Heart right ventricle (tissue), 16 donors: ENCODE results near the gene LINC00237. TPM values are rescaled to one million over a fixed set of nuclear protein-coding genes. Genes with fewer than 3 reads are reported as not detected.

Experiments
- ATAC-seq, 8 donors: fragments of 200-7000 bp; cut with Tn5 transposase; one replicate each; pipeline ENCODE4 v1.9.1; 2020; ENCODE audit warnings: mild to moderate bottlenecking in 8 of 8, moderate library complexity in 8 of 8, moderate number of reproducible peaks in 1 of 8
- DNase-seq, 2 donors: peaks; one replicate each; pipeline ENCODE4 v3.0.0-alpha.2; 2020
- H3K27ac ChIP-seq, 10 donors: fragments of 200-600 bp; sonication (generic) in 2 of 10; one replicate each; pipeline versions ENCODE4 v1.5.0 to v1.8.0; 2020 to 2022; ENCODE audit warnings: mild to moderate bottlenecking in 3 of 10
- H3K27me3 ChIP-seq, 7 donors: fragments of 200-600 bp; one replicate each; pipeline ENCODE4 v1.8.0; 2021 to 2022; ENCODE audit warnings: mild to moderate bottlenecking in 2 of 7
- H3K36me3 ChIP-seq, 9 donors: fragments of 200-600 bp; sonication (generic) in 1 of 9; one replicate each; pipeline versions ENCODE4 v1.5.0 to v1.8.0; 2020 to 2022; ENCODE audit warnings: mild to moderate bottlenecking in 2 of 9
- H3K4me1 ChIP-seq, 9 donors: fragments of 200-600 bp; sonication (generic) in 1 of 9; one replicate each; pipeline versions ENCODE4 v1.5.0 to v1.8.0; 2020 to 2022; ENCODE audit warnings: mild to moderate bottlenecking in 4 of 9
- H3K4me3 ChIP-seq, 10 donors: fragments of 200-600 bp; sonication (generic) in 2 of 10; one replicate each; pipeline versions ENCODE4 v1.5.0 to v1.8.0; 2020 to 2022; ENCODE audit warnings: mild to moderate bottlenecking in 7 of 10, moderate library complexity in 2 of 10
- H3K9me3 ChIP-seq, 11 donors: fragments of 200-600 bp in 10 of 11; sonication (generic) in 2 of 11; one replicate each; pipeline versions ENCODE4 v1.5.0 to v1.8.0; 2013 to 2022; ENCODE audit warnings: mild to moderate bottlenecking in 2 of 11, control low read depth in 1 of 11, moderate library complexity in 1 of 11
- WGBS, 2 donors: extraction: QIAGEN DNeasy Blood & Tissue Kit; methylation state at CpG; one replicate each; pipeline ENCODE4 v1.1.7; 2013; ENCODE audit warnings: inconsistent platforms in 1 of 2; 5-methylcytosine and 5-hydroxymethylcytosine counted together
- intact Hi-C, 10 donors: fragments of 100-400 bp; cut with DNase I; formaldehyde crosslinking; loops; one replicate each; pipeline versions ENCODE4 v1.11.1 to v1.14.2; 2022
- polyA plus RNA-seq, 2 donors: library from polyadenylated mRNA; stranded (reverse); fragments of 200-250 nt; gene quantifications; one replicate each; pipeline ENCODE4 v1.2.3, GENCODE V29; 2013
- total RNA-seq, 10 donors: library from RNA; stranded (reverse); fragmentation: NEBNext Ultra II Directional in 3 of 10; extraction: Animal tissue kit (Norgen Biotek cat#: 25700) in 3 of 10; gene quantifications; one replicate each; pipeline versions ENCODE4 v1.2.1 to v1.2.4, GENCODE V29; 2021 to 2023
- TF ChIP-seq, protein P1 (sequence below), 9 donors: fragments of 200-600 bp; sonication (generic) in 2 of 9; IDR thresholded peaks; one replicate each; pipeline versions ENCODE4 v1.5.0 to v1.8.0; 2021 to 2022; ENCODE audit warnings: antibody characterized with exemption in 9 of 9, mild to moderate bottlenecking in 5 of 9, moderate library complexity in 1 of 9
- donor health status: Arrhythmogenic right ventricular cardiomyopathy.
- donor health status: ischemic (EF 13 %, LVEDD 7.1; RV severe dilation, severe dysfunction).
- donor health status: healthy with polysubstance abuse.
- donor health status: DM: no; HTN: yes; CAD: no.
- donor health status: DM: no; HTN: no; CAD: no.
- donor health status: ischemic (EF 25% LVEDD 6.9; RV normal size, moderate dysfunction).
- donor health status: ischemic (EF 25% LVEDD 5.7; RV mildly dilated, moderate dysfunction).
- donor health status: healthy.
- donor health status: DM: yes; HTN: yes; CAD: no.
- donor health status: Ischemic cardiomyopathy.
- donor health status: ischemic (EF 35%, LVEDD 5.7; RV mildly dilated, moderate dysfunction).
- donor health status: nonischemic (EF 11% LVEDD 7.7; RV severe dilation, severe dysfunction).
- donor health status: DM: yes; HTN: yes; CAD: no.
- donor health status: PGD.
- donor health status: ischemic (EF 29% LVEDD 5.4; RV normal size, mild dysfunction).
- donor health status: nonischemic (EF 23%, LVEDD 6.1; RV moderate dilation, normal function).

The LINC00237 gene
- total and polyA plus RNA-seq, 12 donors, result not detected

DNA sequence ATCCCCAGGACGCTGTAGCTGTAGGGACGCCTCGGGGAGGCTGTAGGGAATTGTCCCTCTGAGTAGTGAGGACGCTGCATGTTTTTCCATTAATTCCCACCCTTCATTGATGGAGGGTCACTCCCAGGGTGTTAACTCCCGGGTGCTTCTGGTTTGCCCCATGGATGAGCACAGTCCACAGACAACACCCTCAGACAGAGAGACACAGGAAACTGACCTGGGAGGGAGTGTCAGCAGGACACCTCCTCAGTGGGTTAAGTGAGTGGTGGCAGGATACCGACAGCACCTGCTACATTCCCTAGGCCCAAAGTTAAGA lies 53.5 kb downstream of the LINC00237 start:
- H3K27me3 ChIP-seq, result peaks cover 0 to 51% (median 44%) of the 10 kb centered on the region in 7 donors

GRCh38 chr20:21052241-21052640 lies 53.9 kb downstream of the LINC00237 start:
- intact Hi-C loops, result no loop called here
- no peaks in the 10 kb centered on the region for H3K36me3 ChIP-seq
- H3K4me1 ChIP-seq, result no peaks in the 10 kb centered on the region
- 84 to 94% methylated on average over 5 of the region's 5 CpGs for WGBS, 2 donors
- DNase-seq (no peak), ATAC-seq (no peak)
- TF ChIP-seq, protein P1, sequence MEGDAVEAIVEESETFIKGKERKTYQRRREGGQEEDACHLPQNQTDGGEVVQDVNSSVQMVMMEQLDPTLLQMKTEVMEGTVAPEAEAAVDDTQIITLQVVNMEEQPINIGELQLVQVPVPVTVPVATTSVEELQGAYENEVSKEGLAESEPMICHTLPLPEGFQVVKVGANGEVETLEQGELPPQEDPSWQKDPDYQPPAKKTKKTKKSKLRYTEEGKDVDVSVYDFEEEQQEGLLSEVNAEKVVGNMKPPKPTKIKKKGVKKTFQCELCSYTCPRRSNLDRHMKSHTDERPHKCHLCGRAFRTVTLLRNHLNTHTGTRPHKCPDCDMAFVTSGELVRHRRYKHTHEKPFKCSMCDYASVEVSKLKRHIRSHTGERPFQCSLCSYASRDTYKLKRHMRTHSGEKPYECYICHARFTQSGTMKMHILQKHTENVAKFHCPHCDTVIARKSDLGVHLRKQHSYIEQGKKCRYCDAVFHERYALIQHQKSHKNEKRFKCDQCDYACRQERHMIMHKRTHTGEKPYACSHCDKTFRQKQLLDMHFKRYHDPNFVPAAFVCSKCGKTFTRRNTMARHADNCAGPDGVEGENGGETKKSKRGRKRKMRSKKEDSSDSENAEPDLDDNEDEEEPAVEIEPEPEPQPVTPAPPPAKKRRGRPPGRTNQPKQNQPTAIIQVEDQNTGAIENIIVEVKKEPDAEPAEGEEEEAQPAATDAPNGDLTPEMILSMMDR (IDR thresholded peaks at IDR 0.05), result no peak
- H3K27ac ChIP-seq, result no peak overlapping the region
- peaks cover 0 to 53% (median 48%) of the 10 kb centered on the region in 7 donors for H3K27me3 ChIP-seq
- H3K9me3 ChIP-seq, result no peaks in the 10 kb centered on the region
- no peak overlapping the region for H3K4me3 ChIP-seq

More for the DNA sequence above, 53.5 kb downstream of the LINC00237 start:
- Histone ChIP-seq H3K4me1 (no peaks in the 10 kb centered on the region), H3K9me3 (no peaks in the 10 kb centered on the region), H3K27ac (no peak overlapping the region), H3K36me3 (no peaks in the 10 kb centered on the region), H3K4me3 (no peak overlapping the region)
- TF ChIP-seq, protein P1 (IDR thresholded peaks at IDR 0.05), result no peak
- intact Hi-C loops, result no loop called here
- WGBS, 2 donors, result 60 to 68% methylated on average over 6 of the region's 6 CpGs
- DNase-seq, result no peak
- no peak for ATAC-seq

GRCh38 chr20:21050710-21051109 lies 55.4 kb downstream of the LINC00237 start:
- DNase-seq, result no peak
- WGBS, 2 donors, result 87 to 88% methylated on average over 3 of the region's 3 CpGs
- Histone ChIP-seq H3K27ac (no peak overlapping the region), H3K27me3 (peaks cover 0 to 66% (median 55%) of the 10 kb centered on the region in 7 donors), H3K36me3 (no peaks in the 10 kb centered on the region), H3K4me1 (no peaks in the 10 kb centered on the region), H3K4me3 (no peak overlapping the region), H3K9me3 (no peaks in the 10 kb centered on the region)
- ATAC-seq, result no peak
- intact Hi-C loops, result no loop called here
- TF ChIP-seq, protein P1 (IDR thresholded peaks at IDR 0.05), result no peak

DNA sequence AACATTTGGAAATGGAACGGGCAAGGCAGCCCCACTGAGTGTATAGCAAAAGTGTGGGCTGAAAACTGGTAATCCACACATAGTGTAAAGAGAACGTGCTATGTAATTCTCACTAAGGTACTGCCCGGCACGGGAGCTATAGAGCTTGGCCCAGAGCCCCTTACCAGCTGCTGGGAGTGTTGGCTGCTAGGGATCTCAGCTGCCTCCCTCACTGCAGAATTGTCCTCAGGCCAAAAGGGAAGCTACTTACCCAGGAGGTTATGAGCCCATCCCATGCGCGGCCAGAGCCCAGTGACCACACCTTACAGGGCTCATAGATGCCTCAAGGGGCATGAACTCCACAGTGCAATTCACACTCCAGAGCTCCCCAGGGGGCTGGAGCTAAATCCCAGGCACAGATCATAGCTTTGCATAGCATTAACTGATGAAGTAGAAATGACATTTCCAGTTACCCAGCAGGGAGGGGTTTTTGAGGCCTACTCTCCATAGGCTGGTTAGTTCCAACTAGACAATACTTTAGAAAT lies 56.8 kb downstream of the LINC00237 start:
- no peaks in the 10 kb centered on the region for H3K36me3 ChIP-seq
- intact Hi-C loops, result no loop called here
- DNase-seq (no peak), ATAC-seq (no peak)
- 73 to 87% methylated on average over 6 of the region's 6 CpGs for WGBS, 2 donors
- no peak overlapping the region for H3K4me3 ChIP-seq
- TF ChIP-seq, protein P1 (IDR thresholded peaks at IDR 0.05), result no peak
- H3K27me3 ChIP-seq, result peaks cover 0 to 59% (median 45%) of the 10 kb centered on the region in 7 donors
- H3K9me3 ChIP-seq, result no peaks in the 10 kb centered on the region
- H3K27ac ChIP-seq, result no peak overlapping the region
- H3K4me1 ChIP-seq, result no peaks in the 10 kb centered on the region
